ENCODE measurements around the gene MUC3A. TPM values are rescaled to one million over a fixed set of nuclear protein-coding genes. Genes with fewer than 3 reads are reported as not detected.
A peak's percentile ranks its signal among the peaks of the same experiment; 100 is the strongest.

The MUC3A gene
- total and polyA plus RNA-seq, 2 of the 13 experiments (the other 11 are each of a cell fraction or from before 2014, with no cell fraction given) = 0.01 TPM; not detected in 1

GRCh38 chr7:100975371-100975821 lies 26.1 kb downstream of the MUC3A start (continued):
- TF ChIP-seq RARA (CRISPR knock-in tag; IDR thresholded peaks at IDR 0.05) = no peak

- Histone ChIP-seq H3K4me2 (ENCODE audit: low read depth, low read length) (no peak overlapping the region), H3K4me3 (replicated peaks in 1 of 3; ENCODE audit: insufficient read depth in 1 of 3, low read depth in 2 of 3, low read length in 3 of 3) (no peak overlapping the region), H3K79me2 (ENCODE audit: insufficient read depth, low read length) (no peaks in the 10 kb centered on the region), H3K36me3 (replicated peaks in 1 of 2; ENCODE audit: control insufficient read depth in 1 of 2, insufficient read depth in 2 of 2, low read length in 2 of 2) (no peaks in the 10 kb centered on the region), H4K20me1 (ENCODE audit: insufficient read depth, low read length) (no peaks in the 10 kb centered on the region), H3K9me3 (ENCODE audit: low read length) (peaks cover 5% of the 10 kb centered on the region; the same call in 1 of the 2 replicates), H3K27me3 (ENCODE audit: control insufficient read depth in 1 of 2, insufficient read depth in 2 of 2, low read length in 2 of 2) (peaks cover 0 to 3% of the 10 kb centered on the region in 2 experiments; a peak in 1 of 5 replicates), H3K4me1 (ENCODE audit: insufficient read depth, low read length) (no peaks in the 10 kb centered on the region), H3K27ac (ENCODE audit: extremely low read length, insufficient read depth, low read length) (no peak overlapping the region), H3K9ac (ENCODE audit: insufficient read depth, low read depth, low read length) (no peak overlapping the region), H2AFZ (ENCODE audit: low read length) (no peak overlapping the region)
- intact Hi-C loops (cut with micrococcal nuclease; ENCODE audit: unreplicated experiment) (no loop called here), in situ Hi-C loops (cut with HindIII; ENCODE audit: extremely low pct_ligation_motif_present, low pct_unique_long_range_greater_than_20kb) (no loop called here)
- ATAC-seq = no peak
- DNase-seq (ENCODE audit: low spot score) = no peak
- CTCF ChIA-PET (ENCODE audit: low intra/inter-chr PET ratio, low total read pairs) = no interaction called here
- TF ChIP-seq ZNF768 (CRISPR knock-in tag; IDR thresholded peaks at IDR 0.05) (peak; percentile 89), ZNF253 (CRISPR knock-in tag; IDR thresholded peaks at IDR 0.05; ENCODE audit: borderline replicate concordance) (no peak)
- no peak for FAIRE-seq
- no TSS peak for BruUV-seq (replicated peaks)
- 45% methylated on average over 4 of the region's 4 CpGs for WGBS (ENCODE audit: low lambda C conversion rate)
- POLR2A ChIA-PET = no interaction called here
These were observed 29.0 kb downstream of the MUC3A start for GRCh38 chr7:100978300-100978699.

GRCh38 chr7:100983451-100984187 lies 34.3 kb downstream of the MUC3A start:
- no peaks in the 10 kb centered on the region for H4K20me1 ChIP-seq (ENCODE audit: insufficient read depth, low read length)
- WGBS (ENCODE audit: low lambda C conversion rate) = 1% methylated on average over 8 of the region's 8 CpGs
- H3K9me3 ChIP-seq (ENCODE audit: low read length) = no peaks in the 10 kb centered on the region
- ATAC-seq = no peak
- H2AFZ ChIP-seq (ENCODE audit: low read length) = no peak overlapping the region
- no peaks in the 10 kb centered on the region for H3K4me1 ChIP-seq (ENCODE audit: insufficient read depth, low read length)
- ChIA-PET CTCF (ENCODE audit: low intra/inter-chr PET ratio, low total read pairs) (no interaction called here), POLR2A (no interaction called here)
- no peak overlapping the region for H3K4me2 ChIP-seq (ENCODE audit: low read depth, low read length)
- no peak for DNase-seq (ENCODE audit: low spot score)
- no TSS peak for BruUV-seq (replicated peaks)
- FAIRE-seq = no peak
- H3K36me3 ChIP-seq (replicated peaks in 1 of 2; ENCODE audit: control insufficient read depth in 1 of 2, insufficient read depth in 2 of 2, low read length in 2 of 2) = no peaks in the 10 kb centered on the region
- H3K4me3 ChIP-seq (replicated peaks in 1 of 3; ENCODE audit: insufficient read depth in 1 of 3, low read depth in 2 of 3, low read length in 3 of 3) = no peak overlapping the region
- TF ChIP-seq ZNF225 (CRISPR knock-in tag; IDR thresholded peaks at IDR 0.05) (no peak), ZNF20 (CRISPR knock-in tag; IDR thresholded peaks at IDR 0.05) (no peak), GATAD1 (CRISPR knock-in tag; IDR thresholded peaks at IDR 0.05) (no peak), PCBP1 (IDR thresholded peaks at IDR 0.05; ENCODE audit: borderline replicate concordance, low read depth, low read length) (no peak), ZNF747 (CRISPR knock-in tag; IDR thresholded peaks at IDR 0.05; ENCODE audit: borderline replicate concordance) (no peak), ZNF333 (CRISPR knock-in tag; IDR thresholded peaks at IDR 0.05; ENCODE audit: borderline replicate concordance) (no peak), ZKSCAN5 (CRISPR knock-in tag; IDR thresholded peaks at IDR 0.05) (no peak), ZNF781 (CRISPR knock-in tag; IDR thresholded peaks at IDR 0.05; ENCODE audit: borderline replicate concordance, not compliant biosample characterization) (no peak), ZNF570 (CRISPR knock-in tag; IDR thresholded peaks at IDR 0.05; ENCODE audit: borderline replicate concordance) (no peak), ZBTB7B (CRISPR knock-in tag; IDR thresholded peaks at IDR 0.05) (no peak), ZNF746 (CRISPR knock-in tag; IDR thresholded peaks at IDR 0.05) (no peak)
- no peak overlapping the region for H3K27ac ChIP-seq (ENCODE audit: extremely low read length, insufficient read depth, low read length)
- in situ Hi-C loops (cut with HindIII; ENCODE audit: extremely low pct_ligation_motif_present, low pct_unique_long_range_greater_than_20kb) (no loop called here), intact Hi-C loops (cut with micrococcal nuclease; ENCODE audit: unreplicated experiment) (no loop called here)
- H3K9ac ChIP-seq (ENCODE audit: insufficient read depth, low read depth, low read length) = no peak overlapping the region
- peaks cover 2 to 3% of the 10 kb centered on the region in 2 experiments; a peak in 1 of 5 replicates for H3K27me3 ChIP-seq (ENCODE audit: control insufficient read depth in 1 of 2, insufficient read depth in 2 of 2, low read length in 2 of 2)
- no peaks in the 10 kb centered on the region for H3K79me2 ChIP-seq (ENCODE audit: insufficient read depth, low read length)

All from HepG2 (cell line).